ENCODE results near the gene IQCM.

The IQCM gene

GRCh38 chr4:149574971-149575370 lies 240.7 kb downstream of the IQCM start:
- H3K4me1 Mint-ChIP-seq = peaks cover 4% of the 10 kb centered on the region

GRCh38 chr4:149572716-149573115 lies 242.9 kb downstream of the IQCM start:
- no peaks in the 10 kb centered on the region for H3K36me3 Mint-ChIP-seq (ENCODE audit: low read depth)
- H3K27me3 Mint-ChIP-seq (ENCODE audit: low read depth) = peaks cover 4% of the 10 kb centered on the region
- no peak overlapping the region for H3K27ac Mint-ChIP-seq
- peaks cover 4% of the 10 kb centered on the region for H3K4me1 Mint-ChIP-seq
- no peak overlapping the region for H3K4me3 Mint-ChIP-seq
- no peaks in the 10 kb centered on the region for H3K9me3 Mint-ChIP-seq
- no peak for TF ChIP-seq CTCF (IDR thresholded peaks at IDR 0.05; ENCODE audit: unreplicated experiment in 3 of 3)

More at GRCh38 chr4:149574971-149575370, 240.7 kb downstream of the IQCM start:
- no peaks in the 10 kb centered on the region for H3K9me3 Mint-ChIP-seq
- peaks cover 4% of the 10 kb centered on the region for H3K27me3 Mint-ChIP-seq (ENCODE audit: low read depth)
- H3K27ac Mint-ChIP-seq = no peak overlapping the region
- no peak for TF ChIP-seq CTCF (IDR thresholded peaks at IDR 0.05; ENCODE audit: unreplicated experiment in 3 of 3)
- H3K36me3 Mint-ChIP-seq (ENCODE audit: low read depth) = no peaks in the 10 kb centered on the region
- no peak overlapping the region for H3K4me3 Mint-ChIP-seq

GRCh38 chr4:149555799-149556198 lies 259.8 kb downstream of the IQCM start:
- Mint-ChIP-seq H3K4me3 (no peak overlapping the region), H3K27ac (no peak overlapping the region), H3K27me3 (ENCODE audit: low read depth) (peaks cover 4% of the 10 kb centered on the region), H3K4me1 (no peaks in the 10 kb centered on the region), H3K9me3 (no peaks in the 10 kb centered on the region), H3K36me3 (ENCODE audit: low read depth) (no peaks in the 10 kb centered on the region)
- TF ChIP-seq CTCF (IDR thresholded peaks at IDR 0.05; ENCODE audit: unreplicated experiment in 3 of 3) = no peak

DNA sequence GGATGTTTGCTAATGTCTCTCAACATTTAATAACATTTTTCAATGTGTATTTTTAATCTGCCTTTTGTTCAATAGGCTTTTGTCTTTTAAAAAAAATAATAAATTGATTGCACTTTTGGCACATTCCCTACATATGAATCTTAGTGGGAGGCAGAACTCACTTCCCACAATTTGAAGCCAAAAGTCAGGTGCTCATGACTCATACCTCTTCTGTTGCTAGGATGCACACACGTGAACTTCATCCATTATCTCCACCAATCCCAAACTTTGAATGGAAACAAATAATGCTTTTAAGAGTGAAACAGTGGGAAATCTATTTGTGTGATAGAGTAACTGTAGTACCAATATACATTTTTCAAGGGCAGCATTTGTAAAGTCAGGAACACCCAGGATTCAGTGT lies 260.5 kb downstream of the IQCM start:
- H3K36me3 Mint-ChIP-seq (ENCODE audit: low read depth) = no peaks in the 10 kb centered on the region
- no peak for TF ChIP-seq CTCF (IDR thresholded peaks at IDR 0.05; ENCODE audit: unreplicated experiment in 3 of 3)
- H3K4me1 Mint-ChIP-seq = no peaks in the 10 kb centered on the region
- no peak overlapping the region for H3K4me3 Mint-ChIP-seq
- no peaks in the 10 kb centered on the region for H3K9me3 Mint-ChIP-seq
- peaks cover 4% of the 10 kb centered on the region for H3K27me3 Mint-ChIP-seq (ENCODE audit: low read depth)
- no peak overlapping the region for H3K27ac Mint-ChIP-seq

- Mint-ChIP-seq H3K36me3 (ENCODE audit: low read depth) (no peaks in the 10 kb centered on the region), H3K4me3 (no peak overlapping the region), H3K9me3 (no peaks in the 10 kb centered on the region), H3K27ac (peak overlapping the region in 1 of 3 experiments; percentile 72), H3K27me3 (ENCODE audit: low read depth) (peaks cover 4% of the 10 kb centered on the region), H3K4me1 (no peaks in the 10 kb centered on the region)
- no peak for TF ChIP-seq CTCF (IDR thresholded peaks at IDR 0.05; ENCODE audit: unreplicated experiment in 3 of 3)
Observed at GRCh38 chr4:149553959-149554520, 261.6 kb downstream of the IQCM start.

DNA sequence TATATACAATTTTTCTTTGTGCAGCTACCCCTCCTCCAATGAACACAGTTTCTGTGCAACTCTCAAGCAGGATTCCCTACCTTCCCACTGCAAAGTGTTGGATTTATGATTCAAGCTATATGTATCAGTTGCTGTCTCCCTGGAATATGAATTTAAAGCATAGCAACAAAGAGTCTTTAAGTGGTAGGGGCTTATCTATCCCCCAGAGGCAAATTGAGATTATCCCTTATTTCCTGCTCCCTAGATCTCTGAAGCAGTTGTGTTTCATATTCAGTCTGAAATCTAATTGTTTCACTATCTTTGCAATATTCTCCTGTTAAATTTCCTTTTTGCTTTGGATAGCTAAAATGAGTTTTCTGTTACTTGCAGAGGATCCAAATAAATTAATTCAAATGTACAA lies 263.0 kb downstream of the IQCM start:
- TF ChIP-seq CTCF (IDR thresholded peaks at IDR 0.05; ENCODE audit: unreplicated experiment in 3 of 3) = no peak
- Mint-ChIP-seq H3K9me3 (no peaks in the 10 kb centered on the region), H3K4me1 (no peaks in the 10 kb centered on the region), H3K27me3 (ENCODE audit: low read depth) (no peaks in the 10 kb centered on the region), H3K27ac (no peak overlapping the region), H3K36me3 (ENCODE audit: low read depth) (no peaks in the 10 kb centered on the region), H3K4me3 (no peak overlapping the region)

Measured in nephron (organoid).